Fibroblast of lung (primary cell): Measurements from ENCODE around the gene SNRK. TPM values are rescaled to one million over a fixed set of nuclear protein-coding genes. Genes with fewer than 3 reads are reported as not detected.
A peak's percentile ranks its signal among the peaks of the same experiment; 100 is the strongest.

Experiments
- DNase-seq, 2 donors: peaks; one replicate each; pipeline versions ENCODE4 v3.0.0 to v3.0.0-alpha.2; 2010; ENCODE audit warnings: low read depth in 2 of 2
- H2AFZ ChIP-seq: 2 replicates; pipeline ENCODE4 v1.5.1; 2012; ENCODE audit warnings: low read length, control low read depth, inconsistent platforms
- H3K27ac ChIP-seq: 2 replicates; pipeline ENCODE4 v1.5.1; 2011; ENCODE audit warnings: low read length, control low read depth; ENCODE audit not compliant: insufficient read depth
- H3K27me3 ChIP-seq: 2 replicates; pipeline ENCODE4 v1.5.1; 2011; ENCODE audit warnings: mild to moderate bottlenecking, low read length; ENCODE audit not compliant: control insufficient read depth, insufficient read depth
- H3K36me3 ChIP-seq: 2 replicates; pipeline ENCODE4 v1.5.1; 2011; ENCODE audit warnings: low read length; ENCODE audit not compliant: control insufficient read depth, insufficient read depth
- H3K4me1 ChIP-seq: 2 replicates; pipeline ENCODE4 v1.5.1; 2011; ENCODE audit warnings: low read length; ENCODE audit not compliant: control insufficient read depth, insufficient read depth; ENCODE audit errors: extremely low read depth
- H3K4me2 ChIP-seq: 2 replicates; pipeline ENCODE4 v1.5.1; 2011; ENCODE audit warnings: low read length, control low read depth; ENCODE audit not compliant: insufficient read depth; ENCODE audit errors: extremely low read depth
- H3K4me3 ChIP-seq, 4 experiments: fragments of 200-600 bp in 1 of 4; sonication (generic) in 1 of 4; replicated peaks in 1 of 4; 2 replicates each; pipeline ENCODE4 v1.5.1; 2011 to 2016; ENCODE audit warnings: low read length in 4 of 4, low read depth in 3 of 4, mild to moderate bottlenecking in 3 of 4, control low read depth in 2 of 4, inconsistent platforms in 1 of 4, mixed read lengths in 1 of 4; ENCODE audit not compliant: insufficient read depth in 1 of 4; ENCODE audit errors: control extremely low read depth in 1 of 4
- H3K79me2 ChIP-seq: 2 replicates; pipeline ENCODE4 v1.5.1; 2012; ENCODE audit warnings: mild to moderate bottlenecking, low read length, inconsistent platforms; ENCODE audit not compliant: control insufficient read depth, insufficient read depth
- H3K9ac ChIP-seq: 2 replicates; pipeline ENCODE4 v1.5.1; 2011; ENCODE audit warnings: mild to moderate bottlenecking, low read length, control low read depth; ENCODE audit not compliant: insufficient read depth
- H3K9me3 ChIP-seq: 2 replicates; pipeline ENCODE4 v1.5.1; 2012; ENCODE audit warnings: low read depth, low read length; ENCODE audit not compliant: control insufficient read depth, insufficient read depth
- H4K20me1 ChIP-seq: 2 replicates; pipeline ENCODE4 v1.5.1; 2011; ENCODE audit warnings: low read length; ENCODE audit not compliant: control insufficient read depth, insufficient read depth; ENCODE audit errors: extremely low read depth
- CTCF ChIP-seq, 2 donors: IDR thresholded peaks in 1 of 2; conservative IDR thresholded peaks in 1 of 2; 1 replicate in 1 of 2; 2 replicates in 1 of 2; pipeline ENCODE4 v1.5.1; 2011 to 2012; ENCODE audit warnings: low read length in 2 of 2, control low read depth in 1 of 2, inconsistent platforms in 1 of 2, low read depth in 1 of 2, mild to moderate bottlenecking in 1 of 2
- EZH2 ChIP-seq: IDR thresholded peaks from 2 replicates; pipeline ENCODE4 v1.5.1; 2012; ENCODE audit warnings: low read length, control low read depth, mild to moderate bottlenecking; ENCODE audit errors: missing control alignments
- polyA plus RNA-seq, 2 donors: library from polyadenylated mRNA; depleted of rRNA in 1 of 2; stranded (reverse) in 1 of 2; unstranded in 1 of 2; fragments of >200 nt; gene quantifications; 2 replicates each; pipeline ENCODE4 v1.2.1, GENCODE V29; 2011 to 2012; ENCODE audit warnings: missing spikeins in 1 of 2
- total RNA-seq: library from RNA; depleted of rRNA; stranded (reverse); fragments of >200 nt; gene quantifications from 2 replicates; pipeline ENCODE4 v1.2.1, GENCODE V29; 2014

SNRK gene
- total and polyA plus RNA-seq, 2 donors (not counting 1 experiment from before 2014, with no cell fraction given) = 11.9 to 22.6 TPM

- H3K79me2 ChIP-seq = no peaks in the 10 kb centered on the region
Measured at GRCh38 chr3:43372007-43372740, 85.8 kb downstream of the SNRK start.

GRCh38 chr3:43372809-43373559, 86.6 kb downstream of the SNRK start:
- H3K79me2 ChIP-seq = no peaks in the 10 kb centered on the region
- H3K36me3 ChIP-seq = no peaks in the 10 kb centered on the region
- no peak overlapping the region for H3K27ac ChIP-seq
- no peak for TF ChIP-seq CTCF (conservative IDR thresholded peaks at IDR 0.05 in 1 of 2, IDR thresholded peaks at IDR 0.05 in 1 of 2; ENCODE audit: low read depth in 1 of 2, low read length in 2 of 2)
- TF ChIP-seq EZH2 = no peak
- DNase-seq = peak in 1 of 2 donors; percentile 38
- no peaks in the 10 kb centered on the region for H4K20me1 ChIP-seq
- H3K27me3 ChIP-seq = no peaks in the 10 kb centered on the region
- no peak overlapping the region for H3K4me3 ChIP-seq
- no peak overlapping the region for H3K4me2 ChIP-seq
- no peak overlapping the region for H2AFZ ChIP-seq
- no peak overlapping the region for H3K9ac ChIP-seq
- no peaks in the 10 kb centered on the region for H3K4me1 ChIP-seq
- no peaks in the 10 kb centered on the region for H3K9me3 ChIP-seq

More at GRCh38 chr3:43372007-43372740, 85.8 kb downstream of the SNRK start:
- no peak overlapping the region for H3K27ac ChIP-seq
- TF ChIP-seq EZH2 = no peak
- no peak for TF ChIP-seq CTCF (conservative IDR thresholded peaks at IDR 0.05 in 1 of 2, IDR thresholded peaks at IDR 0.05 in 1 of 2; ENCODE audit: low read depth in 1 of 2, low read length in 2 of 2)
- H3K4me2 ChIP-seq = no peak overlapping the region
- no peaks in the 10 kb centered on the region for H3K36me3 ChIP-seq
- H3K4me1 ChIP-seq = no peaks in the 10 kb centered on the region
- H3K9me3 ChIP-seq = no peaks in the 10 kb centered on the region
- no peak for DNase-seq
- no peaks in the 10 kb centered on the region for H4K20me1 ChIP-seq
- H3K9ac ChIP-seq = no peak overlapping the region
- no peak overlapping the region for H3K4me3 ChIP-seq
- H3K27me3 ChIP-seq = no peaks in the 10 kb centered on the region
- no peak overlapping the region for H2AFZ ChIP-seq

GRCh38 chr3:43373560-43373928, 87.2 kb downstream of the SNRK start:
- no peak overlapping the region for H3K9ac ChIP-seq

More at GRCh38 chr3:43373560-43373928, 87.2 kb downstream of the SNRK start:
- no peak overlapping the region for H3K4me3 ChIP-seq
- no peak overlapping the region for H3K27ac ChIP-seq
- no peak overlapping the region for H3K4me2 ChIP-seq
- H3K4me1 ChIP-seq = peaks cover 1% of the 10 kb centered on the region
- no peaks in the 10 kb centered on the region for H3K79me2 ChIP-seq
- no peak overlapping the region for H2AFZ ChIP-seq
- peak in 1 of 2 donors; percentile 61 for DNase-seq
- no peaks in the 10 kb centered on the region for H3K27me3 ChIP-seq
- H4K20me1 ChIP-seq = no peaks in the 10 kb centered on the region
- TF ChIP-seq CTCF (conservative IDR thresholded peaks at IDR 0.05 in 1 of 2, IDR thresholded peaks at IDR 0.05 in 1 of 2; ENCODE audit: low read depth in 1 of 2, low read length in 2 of 2) = no peak
- TF ChIP-seq EZH2 = no peak
- H3K36me3 ChIP-seq = no peaks in the 10 kb centered on the region
- no peaks in the 10 kb centered on the region for H3K9me3 ChIP-seq
